H54 (cell line): ENCODE measurements around the gene MED27.

Experiments used
- DNase-seq: peaks from one replicate; pipeline ENCODE4 v3.0.0; 2011; ENCODE audit warnings: low spot score, mixed read lengths; ENCODE audit not compliant: insufficient read length
- FAIRE-seq: peaks from 3 replicates; lab custom pipeline; 2011; peaks lifted over from hg19 to GRCh38; lab: Jason Lieb, UNC
- POLR2A ChIP-seq: IDR thresholded peaks from 2 replicates; pipeline ENCODE4 v1.6.1; 2011; ENCODE audit warnings: low read depth, mild to moderate bottlenecking, low read length

Gene MED27

GRCh38 chr9:132099741-132100407, 20.2 kb upstream of the MED27 start:
- TF ChIP-seq POLR2A, result no peak
- FAIRE-seq, result peak; percentile 72
- peak; percentile 33 for DNase-seq

- no peak for FAIRE-seq
- TF ChIP-seq POLR2A, result no peak
- DNase-seq, result no peak
Measured at GRCh38 chr9:132099167-132099566, 19.5 kb upstream of the MED27 start.

- FAIRE-seq, result peak; percentile 60
- DNase-seq, result no peak
Measured at GRCh38 chr9:132094314-132094791, 14.7 kb upstream of the MED27 start.

GRCh38 chr9:132090771-132091170, 11.1 kb upstream of the MED27 start:
- TF ChIP-seq POLR2A, result no peak
- no peak for DNase-seq
- peak; percentile 60 for FAIRE-seq

More at GRCh38 chr9:132094314-132094791, 14.7 kb upstream of the MED27 start:
- no peak for TF ChIP-seq POLR2A

- FAIRE-seq (no peak), DNase-seq (no peak)
- TF ChIP-seq POLR2A, result no peak
Measured at GRCh38 chr9:132087438-132088030, 7.9 kb upstream of the MED27 start.

- TF ChIP-seq POLR2A, result no peak
- FAIRE-seq (no peak), DNase-seq (no peak)
Measured at GRCh38 chr9:132082188-132082587, 2.5 kb upstream of the MED27 start.

GRCh38 chr9:132078699-132079356, 839 bp downstream of the MED27 start:
- FAIRE-seq, result no peak
- no peak for DNase-seq
- no peak for TF ChIP-seq POLR2A

GRCh38 chr9:132077881-132078698, 1.6 kb downstream of the MED27 start:
- FAIRE-seq, result peak; percentile 92
- TF ChIP-seq POLR2A, result no peak
- peak; percentile 35 for DNase-seq

- DNase-seq (no peak), FAIRE-seq (no peak)
- TF ChIP-seq POLR2A, result no peak
Measured at GRCh38 chr9:132075853-132076252, 3.8 kb downstream of the MED27 start.

GRCh38 chr9:132074736-132075135, 4.9 kb downstream of the MED27 start:
- DNase-seq, result no peak
- no peak for FAIRE-seq
- TF ChIP-seq POLR2A, result no peak

GRCh38 chr9:132071847-132072507, 7.7 kb downstream of the MED27 start:
- no peak for TF ChIP-seq POLR2A
- FAIRE-seq, result no peak
- DNase-seq, result no peak

GRCh38 chr9:132069046-132069898, 10.4 kb downstream of the MED27 start:
- FAIRE-seq (no peak), DNase-seq (no peak)
- no peak for TF ChIP-seq POLR2A
